Effector memory CD8-positive, alpha-beta T cell (primary cell): Measurements from ENCODE around the gene AFF3.

ENCODE experiments used
- ATAC-seq: fragments of 150-1000 bp; cut with Tn5 transposase; replicated peaks from 2 replicates; pipeline ENCODE4 v1.10.0; 2021; ENCODE audit warnings: mild to moderate bottlenecking, moderate library complexity
- DNase-seq, 3 experiments: peaks; one replicate each; pipeline ENCODE4 v3.0.0; 2021
- H3K27ac Mint-ChIP-seq, 2 donors: one replicate each; pipeline ENCODE4 v1.8.0; 2022; ENCODE audit warnings: mild to moderate bottlenecking in 2 of 2, mixed read lengths in 2 of 2, moderate library complexity in 2 of 2
- H3K27me3 Mint-ChIP-seq, 2 donors: one replicate each; pipeline ENCODE4 v1.8.0; 2022; ENCODE audit warnings: mixed read lengths in 2 of 2
- H3K36me3 Mint-ChIP-seq: one replicate; pipeline ENCODE4 v1.8.0; 2022; ENCODE audit warnings: mild to moderate bottlenecking, moderate library complexity, mixed read lengths; ENCODE audit not compliant: insufficient read depth
- H3K4me1 Mint-ChIP-seq, 2 donors: one replicate each; pipeline ENCODE4 v1.8.0; 2022; ENCODE audit warnings: low read depth in 2 of 2, mixed read lengths in 2 of 2
- H3K4me3 Mint-ChIP-seq, 2 donors: one replicate each; pipeline ENCODE4 v1.8.0; 2022; ENCODE audit warnings: mild to moderate bottlenecking in 2 of 2, mixed read lengths in 2 of 2, moderate library complexity in 2 of 2
- H3K9me3 Mint-ChIP-seq, 2 donors: one replicate each; pipeline ENCODE4 v1.8.0; 2022; ENCODE audit warnings: mixed read lengths in 2 of 2

Gene AFF3

DNA sequence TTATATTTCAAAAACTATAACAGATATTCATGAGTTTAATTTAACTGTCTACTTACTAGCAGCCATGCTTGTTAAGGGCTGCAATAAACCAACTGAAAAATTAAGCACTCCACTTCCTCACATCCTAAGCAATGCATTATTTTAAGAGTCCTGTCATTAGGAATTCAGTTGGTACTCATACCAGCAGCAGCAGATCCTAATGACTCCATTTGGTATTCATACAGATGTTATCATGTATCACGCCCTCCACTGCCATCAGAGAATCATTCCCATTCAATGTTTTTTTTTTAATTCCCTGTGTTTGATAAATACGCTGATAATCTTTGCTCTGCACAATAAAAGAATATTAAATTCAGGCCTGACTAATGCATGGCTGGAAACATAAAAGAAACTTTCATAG lies 236.8 kb downstream of the AFF3 start:
- DNase-seq (no peak), ATAC-seq (no peak)
- Mint-ChIP-seq H3K4me3 (no peak overlapping the region), H3K36me3 (no peaks in the 10 kb centered on the region), H3K4me1 (no peaks in the 10 kb centered on the region), H3K9me3 (no peaks in the 10 kb centered on the region), H3K27me3 (peaks cover 0 to 18% of the 10 kb centered on the region in 2 donors), H3K27ac (no peak overlapping the region)

DNA sequence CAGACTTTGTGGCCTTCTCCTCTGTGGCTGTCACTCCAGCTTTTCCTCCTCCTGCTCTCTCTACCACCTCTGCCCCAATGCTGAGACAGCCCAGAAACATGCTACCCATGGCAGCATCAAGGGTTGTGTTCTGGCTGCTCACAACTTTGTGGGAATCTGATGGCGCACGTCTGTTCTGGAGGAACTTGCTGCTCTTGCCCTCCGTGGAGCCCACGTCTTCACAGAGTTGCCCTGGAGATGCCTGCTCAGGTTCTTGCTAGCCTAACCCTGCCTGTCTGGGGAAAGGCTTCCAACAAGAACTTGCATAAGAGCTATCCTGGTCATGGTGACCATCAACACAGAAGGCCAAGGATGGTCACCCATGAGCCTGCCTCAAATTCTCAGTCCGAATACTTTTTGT lies 237.4 kb downstream of the AFF3 start:
- no peak for DNase-seq
- no peak for ATAC-seq
- H3K27ac Mint-ChIP-seq: no peak overlapping the region
- no peaks in the 10 kb centered on the region for H3K36me3 Mint-ChIP-seq
- no peak overlapping the region for H3K4me3 Mint-ChIP-seq
- H3K9me3 Mint-ChIP-seq: no peaks in the 10 kb centered on the region
- H3K27me3 Mint-ChIP-seq: peaks cover 0 to 18% of the 10 kb centered on the region in 2 donors
- H3K4me1 Mint-ChIP-seq: no peaks in the 10 kb centered on the region

DNA sequence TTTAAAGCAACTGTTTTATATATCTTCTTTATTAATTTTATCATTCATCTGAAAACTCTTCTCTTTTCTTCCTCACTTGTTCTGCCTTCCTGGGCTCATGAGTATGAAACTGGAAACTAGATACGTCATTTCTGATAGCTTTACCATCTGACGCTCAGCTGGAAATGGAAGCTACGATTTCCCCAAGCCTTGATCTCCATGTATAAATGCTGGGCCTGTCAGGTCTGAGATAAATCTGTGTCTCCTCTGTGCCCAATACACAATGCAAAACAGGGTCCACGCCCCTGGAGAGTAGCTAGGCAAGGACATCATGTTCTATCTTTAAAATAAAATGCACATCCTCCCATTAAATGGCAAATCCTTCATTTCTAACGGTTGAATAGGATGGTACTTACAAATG lies 238.4 kb downstream of the AFF3 start:
- no peak for ATAC-seq
- no peaks in the 10 kb centered on the region for H3K9me3 Mint-ChIP-seq
- no peaks in the 10 kb centered on the region for H3K36me3 Mint-ChIP-seq
- no peak overlapping the region for H3K4me3 Mint-ChIP-seq
- no peaks in the 10 kb centered on the region for H3K4me1 Mint-ChIP-seq
- H3K27me3 Mint-ChIP-seq: peaks cover 0 to 18% of the 10 kb centered on the region in 2 donors
- H3K27ac Mint-ChIP-seq: no peak overlapping the region
- DNase-seq: no peak

DNA sequence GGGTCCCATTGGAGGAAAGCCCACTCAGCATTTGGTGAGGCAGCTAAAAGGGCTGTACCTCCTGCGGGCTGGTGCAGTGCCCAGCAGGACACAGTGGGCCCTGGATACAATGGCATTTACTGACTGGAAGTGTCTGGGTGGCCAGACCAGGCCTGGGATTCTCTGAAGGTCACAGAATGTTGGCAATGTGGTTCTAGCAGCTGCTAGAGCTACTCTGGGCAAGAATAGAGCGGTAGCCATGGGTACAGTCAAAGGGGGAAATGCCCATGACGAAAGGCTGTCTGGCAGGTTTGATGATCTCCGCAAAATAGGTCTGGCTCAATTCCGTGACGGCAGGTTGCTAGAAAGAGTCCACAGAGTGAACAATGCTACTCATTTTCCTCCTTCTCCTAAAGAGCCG lies 241.8 kb downstream of the AFF3 start:
- peaks cover 5 to 12% of the 10 kb centered on the region in 2 donors for H3K27me3 Mint-ChIP-seq
- no peaks in the 10 kb centered on the region for H3K36me3 Mint-ChIP-seq
- no peak overlapping the region for H3K27ac Mint-ChIP-seq
- DNase-seq (no peak), ATAC-seq (no peak)
- no peak overlapping the region for H3K4me3 Mint-ChIP-seq
- no peaks in the 10 kb centered on the region for H3K9me3 Mint-ChIP-seq
- H3K4me1 Mint-ChIP-seq: no peaks in the 10 kb centered on the region

DNA sequence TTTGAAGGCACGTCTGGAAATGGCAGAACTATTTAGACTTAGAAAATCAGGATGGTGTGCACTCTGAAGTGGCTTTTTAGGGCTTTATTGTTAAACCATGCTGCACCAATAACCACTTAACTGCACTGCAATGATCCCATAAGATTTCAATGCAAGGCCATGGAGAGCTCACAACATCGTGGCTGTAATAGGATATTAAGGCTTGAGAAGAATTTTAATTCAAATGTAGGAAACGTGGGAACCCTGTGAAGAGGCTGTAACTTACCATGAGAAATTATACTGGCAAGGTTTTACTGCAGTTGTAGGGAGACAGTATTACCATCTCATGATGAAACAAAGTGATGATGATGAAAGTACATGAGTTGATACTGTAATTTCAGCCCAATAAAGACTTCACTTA lies 242.5 kb downstream of the AFF3 start:
- peaks cover 5 to 12% of the 10 kb centered on the region in 2 donors for H3K27me3 Mint-ChIP-seq
- DNase-seq (no peak), ATAC-seq (no peak)
- H3K27ac Mint-ChIP-seq: no peak overlapping the region
- H3K4me3 Mint-ChIP-seq: no peak overlapping the region
- no peaks in the 10 kb centered on the region for H3K36me3 Mint-ChIP-seq
- H3K9me3 Mint-ChIP-seq: no peaks in the 10 kb centered on the region
- H3K4me1 Mint-ChIP-seq: no peaks in the 10 kb centered on the region

DNA sequence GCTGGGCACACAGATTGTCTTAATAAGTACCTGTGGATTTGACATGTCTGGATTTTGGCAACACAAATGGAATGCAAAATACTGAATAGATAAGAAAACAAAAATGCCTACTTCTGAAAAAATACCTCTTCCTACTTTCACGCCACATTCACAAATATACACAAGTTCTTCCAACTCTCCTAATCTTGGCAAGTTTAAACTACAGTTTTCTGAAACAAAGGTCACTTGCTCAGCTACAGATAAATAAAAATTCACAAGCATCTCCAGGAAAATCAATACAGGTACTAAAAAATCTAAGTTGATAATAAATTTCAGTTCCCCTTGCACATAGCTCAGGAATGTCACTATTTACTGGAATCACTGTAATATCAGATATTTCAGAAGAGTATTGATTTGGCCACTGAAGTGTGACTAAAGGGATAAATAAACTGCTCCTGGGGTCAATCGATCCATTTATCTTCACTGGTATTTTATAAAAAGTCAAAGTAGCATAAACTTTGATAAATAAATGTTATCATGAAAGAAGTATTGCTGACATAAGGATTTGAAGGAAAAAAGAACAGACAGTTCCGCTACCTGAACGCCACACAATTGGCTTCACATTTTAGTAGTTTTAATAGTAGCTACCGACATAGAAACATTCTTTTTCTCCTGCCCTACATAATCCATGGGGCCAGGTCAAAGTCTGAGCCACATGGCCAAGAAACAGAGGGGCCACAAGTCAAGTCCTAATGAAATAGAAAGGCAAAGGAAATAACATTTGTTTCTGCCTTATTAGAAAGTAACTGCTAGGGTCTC lies 243.1 kb downstream of the AFF3 start:
- Mint-ChIP-seq H3K27me3 (peaks cover 5 to 12% of the 10 kb centered on the region in 2 donors), H3K4me1 (no peaks in the 10 kb centered on the region), H3K4me3 (no peak overlapping the region), H3K9me3 (no peaks in the 10 kb centered on the region), H3K27ac (no peak overlapping the region), H3K36me3 (no peaks in the 10 kb centered on the region)
- ATAC-seq (no peak), DNase-seq (no peak)

DNA sequence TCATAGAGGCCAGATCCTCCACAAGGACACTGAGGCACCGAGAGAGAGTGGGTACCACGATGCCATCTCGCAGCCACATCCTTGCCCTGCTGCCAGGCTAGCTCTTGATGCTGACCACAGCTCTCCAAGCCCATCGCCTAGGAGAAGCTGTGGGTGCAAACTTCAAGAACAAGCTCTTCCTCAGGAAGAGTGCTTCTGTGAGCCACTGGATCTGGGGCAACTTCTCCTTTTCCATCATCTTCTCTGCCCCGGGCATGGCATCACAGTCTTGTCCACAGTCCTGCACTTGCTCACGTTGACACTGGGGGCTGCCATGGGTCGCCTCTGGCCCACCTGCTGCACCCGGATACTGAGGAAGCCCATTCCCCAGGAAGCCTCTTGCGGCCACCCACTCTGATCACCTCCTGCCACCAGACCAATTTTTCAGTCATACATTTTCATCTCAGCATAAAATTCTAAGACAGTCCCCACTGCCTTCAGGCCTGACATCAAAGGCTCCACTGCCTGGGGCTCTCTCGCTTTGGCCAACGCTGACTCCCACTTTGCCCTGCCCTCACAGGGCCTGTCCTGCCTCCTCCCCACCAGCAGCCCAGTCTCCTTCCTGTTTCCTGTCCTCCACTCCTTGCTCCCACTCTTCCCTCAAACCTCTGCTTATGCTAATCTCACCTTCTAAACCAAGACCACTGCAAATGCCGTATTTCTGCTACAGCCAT lies 243.9 kb downstream of the AFF3 start:
- no peaks in the 10 kb centered on the region for H3K4me1 Mint-ChIP-seq
- DNase-seq (no peak), ATAC-seq (no peak)
- peaks cover 5 to 12% of the 10 kb centered on the region in 2 donors for H3K27me3 Mint-ChIP-seq
- no peak overlapping the region for H3K27ac Mint-ChIP-seq
- no peaks in the 10 kb centered on the region for H3K36me3 Mint-ChIP-seq
- no peaks in the 10 kb centered on the region for H3K9me3 Mint-ChIP-seq
- no peak overlapping the region for H3K4me3 Mint-ChIP-seq

DNA sequence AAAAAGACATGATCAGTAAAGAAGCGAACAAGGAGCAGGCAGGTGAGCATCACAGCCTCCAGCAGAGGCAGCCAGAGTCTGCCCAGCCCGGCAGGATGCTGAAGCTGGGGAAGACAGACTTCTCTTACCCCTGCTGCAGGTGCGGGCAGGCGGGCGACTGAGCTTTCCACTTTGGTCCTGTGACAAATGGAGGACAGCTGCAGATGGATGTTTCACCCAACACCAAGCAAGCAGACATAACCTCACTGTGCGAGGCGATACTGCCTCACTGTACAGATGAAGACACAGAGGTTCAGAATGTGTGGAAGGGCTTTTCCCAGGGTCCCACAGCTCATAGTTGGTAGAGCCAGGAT lies 251.0 kb downstream of the AFF3 start:
- Mint-ChIP-seq H3K27me3 (no peaks in the 10 kb centered on the region), H3K4me3 (no peak overlapping the region), H3K36me3 (peaks cover 2% of the 10 kb centered on the region), H3K4me1 (no peaks in the 10 kb centered on the region), H3K9me3 (no peaks in the 10 kb centered on the region), H3K27ac (no peak overlapping the region)
- DNase-seq (no peak), ATAC-seq (no peak)

DNA sequence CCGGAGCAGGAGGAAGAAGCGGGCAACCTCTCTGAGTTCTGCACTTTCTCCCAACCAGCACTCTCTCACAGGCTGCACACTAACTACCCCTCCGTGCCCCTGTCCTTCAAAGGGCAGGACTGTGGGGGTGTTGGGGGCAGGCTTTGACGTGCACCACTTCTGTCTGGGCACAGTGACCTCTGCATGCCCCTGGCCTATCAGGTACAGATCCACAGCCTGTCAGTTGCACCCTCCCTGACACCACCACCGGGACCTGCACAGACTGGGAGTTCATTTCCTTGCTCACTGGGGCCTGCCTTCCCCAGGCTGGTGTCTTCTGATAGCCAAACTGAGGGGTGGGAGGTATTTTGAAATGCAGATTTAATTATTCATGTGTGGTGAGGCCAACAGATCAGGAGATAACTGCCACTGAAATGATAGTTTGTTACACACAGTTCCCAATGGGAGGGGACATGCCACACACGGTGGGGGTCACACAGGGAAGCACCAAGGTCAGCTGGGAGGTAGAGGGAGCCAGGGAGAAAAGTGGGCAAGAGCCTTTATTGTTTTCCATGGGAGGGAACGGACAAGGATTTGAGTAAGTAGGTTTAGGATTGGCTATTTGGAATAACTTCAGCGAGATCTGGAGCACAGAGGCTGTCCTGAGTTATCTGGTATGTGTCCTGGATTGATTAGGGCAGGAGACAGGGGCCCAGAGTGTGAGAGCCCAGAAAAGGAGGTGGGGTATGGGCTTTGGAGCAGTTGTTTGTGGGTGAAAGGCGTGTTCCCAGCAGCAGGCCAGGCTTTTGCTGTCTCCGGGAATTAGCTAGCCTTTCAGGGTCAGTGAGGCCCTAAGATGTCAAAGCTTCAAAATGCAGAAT lies 251.6 kb downstream of the AFF3 start:
- no peaks in the 10 kb centered on the region for H3K27me3 Mint-ChIP-seq
- H3K9me3 Mint-ChIP-seq: no peaks in the 10 kb centered on the region
- H3K4me1 Mint-ChIP-seq: no peaks in the 10 kb centered on the region
- H3K27ac Mint-ChIP-seq: no peak overlapping the region
- ATAC-seq (no peak), DNase-seq (no peak)
- peaks cover 2% of the 10 kb centered on the region for H3K36me3 Mint-ChIP-seq
- no peak overlapping the region for H3K4me3 Mint-ChIP-seq

DNA sequence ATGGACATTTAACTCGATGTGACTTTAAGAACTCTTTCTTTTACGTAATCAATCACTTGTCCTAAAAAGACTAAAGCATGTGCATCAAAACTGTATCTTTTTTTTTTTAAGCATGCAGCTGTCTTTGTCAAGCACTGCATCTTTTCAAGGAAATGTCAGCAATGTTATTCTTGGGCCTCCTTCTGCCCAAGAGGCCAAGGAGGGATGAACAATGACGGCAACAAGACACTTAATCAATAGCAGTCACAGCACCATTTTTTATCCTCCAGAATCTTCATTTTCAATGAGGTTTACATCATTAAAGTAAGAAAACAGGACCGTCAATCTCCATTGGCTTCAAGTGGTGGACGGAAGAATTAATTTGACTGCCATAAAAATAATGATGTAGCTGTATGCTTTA lies 253.8 kb downstream of the AFF3 start:
- no peak overlapping the region for H3K4me3 Mint-ChIP-seq
- H3K9me3 Mint-ChIP-seq: no peaks in the 10 kb centered on the region
- H3K27me3 Mint-ChIP-seq: no peaks in the 10 kb centered on the region
- DNase-seq (no peak), ATAC-seq (no peak)
- H3K36me3 Mint-ChIP-seq: peaks cover 2% of the 10 kb centered on the region
- H3K4me1 Mint-ChIP-seq: no peaks in the 10 kb centered on the region
- no peak overlapping the region for H3K27ac Mint-ChIP-seq

DNA sequence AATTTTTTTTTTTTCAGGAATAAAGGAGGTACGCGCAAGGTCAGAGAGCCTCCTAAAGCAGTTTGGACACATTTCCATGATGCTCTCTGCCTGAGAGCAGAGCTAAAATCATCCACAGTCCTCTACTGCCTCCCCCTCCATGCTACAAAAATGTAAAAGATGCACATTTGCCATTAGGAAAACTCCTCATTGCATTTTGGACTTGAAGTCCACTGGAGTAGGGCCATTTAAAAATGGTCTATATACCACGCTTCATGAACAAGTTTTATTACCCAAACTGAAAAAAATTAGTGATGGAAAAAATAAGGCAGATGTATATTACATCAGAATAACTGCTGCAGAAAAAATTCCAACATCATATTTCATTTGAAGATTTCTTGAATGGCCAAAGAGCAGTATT lies 256.0 kb downstream of the AFF3 start:
- H3K4me1 Mint-ChIP-seq: no peaks in the 10 kb centered on the region
- peaks cover 2% of the 10 kb centered on the region for H3K36me3 Mint-ChIP-seq
- DNase-seq: no peak
- no peak for ATAC-seq
- no peaks in the 10 kb centered on the region for H3K27me3 Mint-ChIP-seq
- H3K9me3 Mint-ChIP-seq: no peaks in the 10 kb centered on the region
- no peak overlapping the region for H3K4me3 Mint-ChIP-seq
- no peak overlapping the region for H3K27ac Mint-ChIP-seq

DNA sequence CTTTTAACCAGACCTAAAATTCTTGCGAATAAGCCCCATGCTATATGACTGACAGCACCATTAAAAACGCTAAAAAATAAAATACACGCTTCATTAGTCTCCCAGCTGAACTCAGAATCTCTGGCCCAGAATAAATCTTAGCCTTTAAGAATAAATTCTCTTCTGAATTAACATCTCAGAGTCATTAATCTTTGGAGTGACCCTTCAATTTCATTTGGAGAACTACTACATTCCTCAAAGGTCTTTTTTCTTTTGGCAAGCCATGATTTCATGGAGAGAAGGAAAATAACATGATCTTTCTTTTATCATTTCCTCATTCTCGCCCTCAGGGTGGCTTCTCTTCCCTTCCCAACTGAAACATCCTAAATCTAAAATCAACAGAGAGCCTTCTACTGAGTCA lies 259.0 kb downstream of the AFF3 start:
- no peaks in the 10 kb centered on the region for H3K4me1 Mint-ChIP-seq
- no peaks in the 10 kb centered on the region for H3K27me3 Mint-ChIP-seq
- no peaks in the 10 kb centered on the region for H3K9me3 Mint-ChIP-seq
- no peaks in the 10 kb centered on the region for H3K36me3 Mint-ChIP-seq
- ATAC-seq (no peak), DNase-seq (no peak)
- no peak overlapping the region for H3K27ac Mint-ChIP-seq
- no peak overlapping the region for H3K4me3 Mint-ChIP-seq

DNA sequence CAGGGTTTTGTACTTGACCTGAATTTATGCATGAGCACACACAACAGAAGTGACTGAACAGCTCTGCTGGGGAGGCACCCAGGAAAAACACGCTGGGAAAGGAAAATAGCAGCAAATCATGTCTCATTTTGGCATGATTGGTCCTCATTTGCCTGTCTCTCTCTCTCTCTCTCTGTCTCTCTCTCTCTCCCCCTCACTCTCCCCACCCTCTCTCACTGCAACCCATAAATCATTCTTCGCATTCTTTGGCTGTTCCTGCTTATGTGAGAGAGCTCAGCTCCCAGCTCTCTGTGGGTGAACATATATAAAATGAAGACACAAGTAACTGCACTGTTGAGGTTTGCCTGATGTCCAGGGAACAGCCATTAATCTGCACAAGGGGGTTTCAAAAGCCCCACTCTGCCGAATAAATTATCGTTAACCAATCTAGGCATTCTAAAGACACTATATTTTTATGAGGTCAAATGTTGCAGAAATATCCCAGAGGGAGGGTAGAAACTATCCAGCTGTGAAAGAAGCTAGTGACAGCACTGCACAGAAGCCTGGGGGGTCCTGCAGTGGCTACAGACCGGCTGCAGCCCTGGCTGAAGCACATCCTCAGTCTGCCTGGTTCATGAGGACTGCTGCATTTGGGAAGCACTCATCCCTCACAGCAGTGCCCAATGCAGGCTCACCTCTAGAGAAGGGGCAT lies 260.3 kb downstream of the AFF3 start:
- Mint-ChIP-seq H3K27me3 (no peaks in the 10 kb centered on the region), H3K4me1 (no peaks in the 10 kb centered on the region), H3K36me3 (no peaks in the 10 kb centered on the region), H3K9me3 (no peaks in the 10 kb centered on the region), H3K4me3 (no peak overlapping the region), H3K27ac (no peak overlapping the region)
- DNase-seq (no peak), ATAC-seq (no peak)
